Heart left ventricle (tissue), 13 donors: ENCODE measurements around the gene MYH4.

Experiments used
- POLR2A ChIP-seq, 2 donors: fragments of 450-650 bp; IDR thresholded peaks; one replicate each; pipeline ENCODE4 v1.6.1; 2017; ENCODE audit warnings: antibody characterized with exemption in 2 of 2, mild to moderate bottlenecking in 2 of 2, moderate library complexity in 2 of 2
- TF ChIP-seq, protein P1 (sequence below), 12 donors: fragments of 200-600 bp; sonication (generic) in 4 of 12; IDR thresholded peaks; one replicate each; pipeline versions ENCODE4 v1.5.0 to v1.8.0; 2018 to 2022; ENCODE audit warnings: antibody characterized with exemption in 12 of 12, mild to moderate bottlenecking in 5 of 12
- donor health status: ischemic (EF 13 %, LVEDD 7.1; RV severe dilation, severe dysfunction).
- donor health status: DM: no; HTN: yes; CAD: no.
- donor health status: DM: no; HTN: no; CAD: no.
- donor health status: ischemic (EF 25% LVEDD 6.9; RV normal size, moderate dysfunction).
- donor health status: ischemic (EF 25% LVEDD 5.7; RV mildly dilated, moderate dysfunction).
- donor health status: ischemic (EF 35%, LVEDD 5.7; RV mildly dilated, moderate dysfunction).
- donor health status: nonischemic (EF 11% LVEDD 7.7; RV severe dilation, severe dysfunction).
- donor health status: DM: yes; HTN: yes; CAD: no.
- donor health status: PGD.
- donor health status: ischemic (EF 29% LVEDD 5.4; RV normal size, mild dysfunction).
- donor health status: nonischemic (EF 23%, LVEDD 6.1; RV moderate dilation, normal function).

DNA sequence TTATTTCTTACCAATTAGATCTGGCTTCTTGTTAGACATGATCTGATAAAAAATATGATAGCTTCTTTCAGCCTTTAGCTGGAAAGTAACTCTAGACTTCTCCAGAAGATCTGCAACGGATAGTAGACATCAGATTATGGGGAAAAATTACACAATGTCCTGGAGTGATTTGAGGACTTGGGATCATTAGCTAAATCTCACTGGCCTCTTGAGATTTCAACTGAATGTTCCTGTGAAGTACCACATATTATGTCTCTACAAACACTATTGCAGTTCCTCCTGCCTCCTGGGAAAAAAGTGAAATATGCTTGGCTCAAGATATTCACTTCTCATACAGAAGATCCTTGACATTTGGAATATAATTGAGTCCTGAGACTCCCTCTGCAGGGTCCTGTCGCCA is 43.5 kb upstream of the MYH4 start:
- TF ChIP-seq, protein P1, sequence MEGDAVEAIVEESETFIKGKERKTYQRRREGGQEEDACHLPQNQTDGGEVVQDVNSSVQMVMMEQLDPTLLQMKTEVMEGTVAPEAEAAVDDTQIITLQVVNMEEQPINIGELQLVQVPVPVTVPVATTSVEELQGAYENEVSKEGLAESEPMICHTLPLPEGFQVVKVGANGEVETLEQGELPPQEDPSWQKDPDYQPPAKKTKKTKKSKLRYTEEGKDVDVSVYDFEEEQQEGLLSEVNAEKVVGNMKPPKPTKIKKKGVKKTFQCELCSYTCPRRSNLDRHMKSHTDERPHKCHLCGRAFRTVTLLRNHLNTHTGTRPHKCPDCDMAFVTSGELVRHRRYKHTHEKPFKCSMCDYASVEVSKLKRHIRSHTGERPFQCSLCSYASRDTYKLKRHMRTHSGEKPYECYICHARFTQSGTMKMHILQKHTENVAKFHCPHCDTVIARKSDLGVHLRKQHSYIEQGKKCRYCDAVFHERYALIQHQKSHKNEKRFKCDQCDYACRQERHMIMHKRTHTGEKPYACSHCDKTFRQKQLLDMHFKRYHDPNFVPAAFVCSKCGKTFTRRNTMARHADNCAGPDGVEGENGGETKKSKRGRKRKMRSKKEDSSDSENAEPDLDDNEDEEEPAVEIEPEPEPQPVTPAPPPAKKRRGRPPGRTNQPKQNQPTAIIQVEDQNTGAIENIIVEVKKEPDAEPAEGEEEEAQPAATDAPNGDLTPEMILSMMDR (IDR thresholded peaks at IDR 0.05) = no peak
- TF ChIP-seq POLR2A (IDR thresholded peaks at IDR 0.05) = no peak
